ENCODE measurements around the gene PRKCA.

Gene PRKCA

DNA sequence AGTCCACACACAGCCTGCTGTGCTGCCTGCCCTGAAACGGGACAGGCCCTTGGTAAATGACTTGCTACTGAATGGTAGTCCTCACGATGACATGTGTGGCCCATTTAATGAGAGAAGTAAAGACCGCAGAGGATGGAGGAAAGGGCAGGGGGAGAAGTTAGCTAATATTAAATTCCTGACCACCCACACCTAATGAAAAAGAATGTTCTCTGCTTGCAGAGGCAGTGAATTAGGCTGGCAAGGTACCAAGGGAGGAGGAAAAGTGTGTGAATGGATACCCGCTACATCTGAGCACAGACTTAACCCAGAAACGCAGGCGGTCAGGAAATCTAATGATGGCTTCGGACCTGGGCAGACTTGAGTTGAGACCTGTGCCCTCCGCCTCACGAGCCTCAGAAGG is 141.2 kb downstream of the PRKCA start:
- H3K4me3 ChIP-seq (ENCODE audit: low read depth, low read length): no peak overlapping the region
- no peak for DNase-seq (ENCODE audit: low read depth)
- TF ChIP-seq, protein P1, sequence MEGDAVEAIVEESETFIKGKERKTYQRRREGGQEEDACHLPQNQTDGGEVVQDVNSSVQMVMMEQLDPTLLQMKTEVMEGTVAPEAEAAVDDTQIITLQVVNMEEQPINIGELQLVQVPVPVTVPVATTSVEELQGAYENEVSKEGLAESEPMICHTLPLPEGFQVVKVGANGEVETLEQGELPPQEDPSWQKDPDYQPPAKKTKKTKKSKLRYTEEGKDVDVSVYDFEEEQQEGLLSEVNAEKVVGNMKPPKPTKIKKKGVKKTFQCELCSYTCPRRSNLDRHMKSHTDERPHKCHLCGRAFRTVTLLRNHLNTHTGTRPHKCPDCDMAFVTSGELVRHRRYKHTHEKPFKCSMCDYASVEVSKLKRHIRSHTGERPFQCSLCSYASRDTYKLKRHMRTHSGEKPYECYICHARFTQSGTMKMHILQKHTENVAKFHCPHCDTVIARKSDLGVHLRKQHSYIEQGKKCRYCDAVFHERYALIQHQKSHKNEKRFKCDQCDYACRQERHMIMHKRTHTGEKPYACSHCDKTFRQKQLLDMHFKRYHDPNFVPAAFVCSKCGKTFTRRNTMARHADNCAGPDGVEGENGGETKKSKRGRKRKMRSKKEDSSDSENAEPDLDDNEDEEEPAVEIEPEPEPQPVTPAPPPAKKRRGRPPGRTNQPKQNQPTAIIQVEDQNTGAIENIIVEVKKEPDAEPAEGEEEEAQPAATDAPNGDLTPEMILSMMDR (IDR thresholded peaks at IDR 0.05; ENCODE audit: control insufficient read depth, extremely low read depth, insufficient read depth): no peak

DNA sequence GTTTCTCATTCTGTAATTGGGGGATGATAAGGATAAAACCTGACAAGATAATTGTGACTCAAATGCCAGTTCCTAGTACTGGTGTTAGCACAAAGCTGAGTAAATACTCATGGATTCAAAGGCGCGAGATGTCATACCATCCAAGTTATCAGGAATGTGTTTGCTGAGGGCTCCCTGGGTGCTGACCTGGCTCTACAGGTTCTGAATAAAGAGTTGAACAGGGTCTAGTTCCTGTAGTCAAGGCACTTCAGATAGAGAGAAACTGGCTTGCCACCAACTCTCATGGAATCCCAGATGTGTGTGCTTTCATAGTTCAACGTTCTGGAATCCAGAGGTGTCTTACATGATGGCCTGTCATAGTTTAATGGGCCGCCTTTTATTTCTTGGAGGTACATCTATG is 141.6 kb downstream of the PRKCA start:
- no peak for DNase-seq (ENCODE audit: low read depth)
- TF ChIP-seq, protein P1 (IDR thresholded peaks at IDR 0.05; ENCODE audit: control insufficient read depth, extremely low read depth, insufficient read depth): no peak
- H3K4me3 ChIP-seq (ENCODE audit: low read depth, low read length): no peak overlapping the region

DNA sequence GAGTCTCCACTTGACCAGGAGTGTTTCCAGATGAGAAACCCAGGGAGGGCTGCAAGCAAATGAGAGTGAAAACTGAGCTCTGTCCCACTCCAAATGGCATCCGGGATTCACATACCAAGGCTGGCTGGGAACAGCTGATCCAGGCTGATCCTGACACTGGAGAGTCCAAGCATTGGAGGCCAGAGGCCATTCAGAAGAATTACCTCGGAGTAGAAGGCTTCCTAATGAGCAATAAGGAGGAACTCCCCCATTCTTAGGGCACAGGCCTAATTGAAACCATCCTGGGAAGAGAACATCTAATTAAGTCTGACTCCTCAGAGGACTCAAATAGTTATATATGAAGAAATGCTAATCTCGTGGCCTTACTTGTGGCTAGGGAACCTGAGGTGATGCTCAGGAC is 142.8 kb downstream of the PRKCA start:
- no peak overlapping the region for H3K4me3 ChIP-seq (ENCODE audit: low read depth, low read length)
- TF ChIP-seq, protein P1 (IDR thresholded peaks at IDR 0.05; ENCODE audit: control insufficient read depth, extremely low read depth, insufficient read depth): no peak
- no peak for DNase-seq (ENCODE audit: low read depth)

DNA sequence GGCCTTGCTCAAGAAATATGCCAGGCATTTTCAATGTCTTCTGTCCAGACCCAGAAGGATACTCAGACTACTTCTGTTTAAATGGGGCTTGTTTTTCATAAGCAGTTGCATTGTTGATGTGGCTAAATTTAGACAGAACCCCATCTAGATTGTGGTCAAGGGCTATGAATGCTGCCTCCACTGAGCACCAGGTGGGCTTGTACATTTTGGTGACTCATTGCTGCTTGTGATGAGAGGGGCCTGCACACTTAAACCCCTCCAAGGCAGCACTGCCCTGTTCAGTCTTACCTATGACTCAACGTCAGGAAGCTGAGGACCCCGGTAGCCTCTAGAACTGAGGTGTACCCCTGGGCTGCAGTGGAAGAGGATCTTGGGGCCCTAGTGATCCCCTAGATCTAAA is 144.0 kb downstream of the PRKCA start:
- H3K4me3 ChIP-seq (ENCODE audit: low read depth, low read length): no peak overlapping the region
- no peak for DNase-seq (ENCODE audit: low read depth)
- TF ChIP-seq, protein P1 (IDR thresholded peaks at IDR 0.05; ENCODE audit: control insufficient read depth, extremely low read depth, insufficient read depth): no peak

DNA sequence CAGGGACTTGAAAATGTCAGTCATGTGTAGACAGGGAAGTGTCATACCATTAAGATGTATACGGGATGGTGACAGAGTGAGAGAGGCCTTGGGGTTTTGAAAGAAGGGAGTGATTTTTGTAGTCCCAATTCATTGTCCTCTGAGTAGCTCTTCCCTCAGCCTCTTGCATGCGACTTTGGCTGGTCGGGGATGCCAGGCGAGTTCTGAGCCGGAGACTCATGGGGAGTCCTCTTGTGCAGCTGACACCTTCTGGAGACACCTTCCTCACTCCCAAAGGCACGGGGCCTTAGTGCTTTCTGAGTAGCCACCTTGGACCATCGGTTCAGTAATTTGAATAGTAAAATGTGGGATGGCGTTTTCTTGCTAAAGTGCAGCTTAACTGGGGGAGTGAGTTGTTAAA is 144.7 kb downstream of the PRKCA start:
- TF ChIP-seq, protein P1 (IDR thresholded peaks at IDR 0.05; ENCODE audit: control insufficient read depth, extremely low read depth, insufficient read depth): no peak
- DNase-seq (ENCODE audit: low read depth): no peak
- H3K4me3 ChIP-seq (ENCODE audit: low read depth, low read length): no peak overlapping the region

DNA sequence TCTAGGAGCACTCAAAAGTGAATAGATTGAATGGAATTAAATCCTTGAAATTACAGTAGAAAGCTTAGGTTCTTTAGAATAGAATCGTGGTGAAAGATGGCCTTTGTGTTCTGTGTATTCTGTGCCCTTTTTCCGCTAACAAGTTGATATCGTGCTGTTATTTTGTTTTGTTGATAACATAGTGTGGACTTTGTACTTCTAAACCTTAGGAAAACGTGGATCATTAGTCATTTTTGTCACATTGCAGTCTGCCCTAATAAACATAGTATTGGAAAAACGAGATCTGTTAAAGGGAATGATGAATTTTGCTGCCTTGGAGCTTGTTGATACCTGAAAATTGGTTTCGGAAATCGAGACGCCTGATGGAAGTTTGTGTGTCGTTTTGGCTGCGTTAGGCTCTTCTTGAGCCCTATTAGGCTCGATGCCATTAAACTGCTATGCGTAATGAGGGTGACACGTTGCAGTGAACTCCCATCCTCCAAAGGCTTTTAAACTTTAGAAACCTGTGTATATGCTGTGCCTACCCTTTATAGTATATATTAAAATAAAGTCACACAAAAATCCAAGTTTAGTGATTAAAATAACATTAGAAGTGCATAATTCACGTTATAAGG is 145.7 kb downstream of the PRKCA start:
- TF ChIP-seq, protein P1 (IDR thresholded peaks at IDR 0.05; ENCODE audit: control insufficient read depth, extremely low read depth, insufficient read depth): no peak
- no peak for DNase-seq (ENCODE audit: low read depth)
- no peak overlapping the region for H3K4me3 ChIP-seq (ENCODE audit: low read depth, low read length)

DNA sequence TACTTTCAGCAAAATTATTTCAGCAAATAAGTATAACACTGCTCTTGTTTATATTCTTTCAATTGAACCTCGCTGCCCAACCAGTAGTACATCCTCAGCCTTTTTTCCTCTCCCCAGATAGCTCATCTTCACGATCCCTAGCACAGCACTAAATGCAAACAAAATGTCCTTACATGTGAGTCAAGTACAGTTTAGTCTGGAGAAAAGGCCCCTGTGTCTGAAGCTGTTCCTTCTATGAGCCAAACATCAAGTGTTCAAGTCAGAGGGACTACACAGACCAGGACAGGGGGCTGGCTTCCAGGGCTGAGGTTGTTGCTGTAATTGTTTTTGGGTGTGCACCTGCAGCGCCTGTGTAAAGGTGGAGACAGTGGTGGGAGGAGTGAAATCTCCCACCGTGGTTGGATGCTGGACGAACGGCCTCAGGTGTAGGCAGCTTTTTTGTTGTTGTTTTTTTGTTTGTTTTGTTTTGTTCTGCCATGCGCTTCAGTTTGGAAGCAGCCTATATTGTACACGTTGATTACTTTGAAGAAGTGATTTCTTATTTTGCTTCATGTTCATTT is 147.1 kb downstream of the PRKCA start:
- no peak overlapping the region for H3K4me3 ChIP-seq (ENCODE audit: low read depth, low read length)
- no peak for DNase-seq (ENCODE audit: low read depth)
- TF ChIP-seq, protein P1 (IDR thresholded peaks at IDR 0.05; ENCODE audit: control insufficient read depth, extremely low read depth, insufficient read depth): no peak
